HL-60 (cell line): ENCODE measurements around the gene MYRIP.

ENCODE experiments used
- CTCF ChIP-seq: IDR thresholded peaks from one replicate; pipeline ENCODE4 v1.5.1; 2011; ENCODE audit warnings: low read length, control low read depth, inconsistent platforms; ENCODE audit not compliant: insufficient read depth
- GABPA ChIP-seq: IDR thresholded peaks from 2 replicates; pipeline ENCODE4 v1.6.1; 2012; ENCODE audit warnings: low read depth
- POLR2AphosphoS5 ChIP-seq: IDR thresholded peaks from 2 replicates; pipeline ENCODE4 v1.6.1; 2012; ENCODE audit warnings: low read depth
- REST ChIP-seq: IDR thresholded peaks from 2 replicates; pipeline ENCODE4 v1.6.1; 2012; ENCODE audit warnings: low read depth; ENCODE audit not compliant: insufficient replicate concordance
- SPI1 ChIP-seq: IDR thresholded peaks from 2 replicates; pipeline ENCODE4 v1.6.1; 2012; ENCODE audit warnings: low read depth, mild to moderate bottlenecking, borderline replicate concordance

GRCh38 chr3:40309418-40309924, 500.1 kb downstream of the MYRIP start, which contains the start of gene EIF1B:
- TF ChIP-seq CTCF (peak; percentile 62), POLR2AphosphoS5 (peak; percentile 62), REST (no peak), SPI1 (peak; percentile 11; the same call in 1 of the 2 replicates), GABPA (peak; percentile 62; the same call in 1 of the 2 replicates)
